ENCODE results near the gene F11R.
"Not testable (repeated sequence)": the region's sequence is repeated elsewhere in the genome, so short reads cannot be mapped to it uniquely, and the experiment has no call there.

The F11R gene

GRCh38 chr1:160999376-160999775 is 21.6 kb downstream of the F11R start:
- Mint-ChIP-seq H3K27me3 (no peaks in the 10 kb centered on the region), H3K27ac (ENCODE audit: low read depth) (peak overlapping the region; percentile 16), H3K36me3 (ENCODE audit: insufficient read depth) (peaks cover 4% of the 10 kb centered on the region), H3K4me1 (peaks cover 8% of the 10 kb centered on the region), H3K9me3 (no peaks in the 10 kb centered on the region), H3K4me3 (no peak overlapping the region)
- ATAC-seq (replicated peaks; ENCODE audit: extremely low read depth, poor library complexity, severe bottlenecking) (no peak), DNase-seq (ENCODE audit: low spot score in 2 of 2) (no peak)

GRCh38 chr1:160997323-160998038 is 23.5 kb downstream of the F11R start:
- peaks cover 4% of the 10 kb centered on the region for H3K36me3 Mint-ChIP-seq (ENCODE audit: insufficient read depth)
- no peak overlapping the region for H3K4me3 Mint-ChIP-seq
- DNase-seq (ENCODE audit: low spot score in 2 of 2) (peak in 1 of 2 donors; percentile 28), ATAC-seq (replicated peaks; ENCODE audit: extremely low read depth, poor library complexity, severe bottlenecking) (peak; percentile 28)
- H3K4me1 Mint-ChIP-seq: peaks cover 8% of the 10 kb centered on the region
- H3K27me3 Mint-ChIP-seq: no peaks in the 10 kb centered on the region
- no peaks in the 10 kb centered on the region for H3K9me3 Mint-ChIP-seq
- H3K27ac Mint-ChIP-seq (ENCODE audit: low read depth): peak overlapping the region; percentile 11

DNA sequence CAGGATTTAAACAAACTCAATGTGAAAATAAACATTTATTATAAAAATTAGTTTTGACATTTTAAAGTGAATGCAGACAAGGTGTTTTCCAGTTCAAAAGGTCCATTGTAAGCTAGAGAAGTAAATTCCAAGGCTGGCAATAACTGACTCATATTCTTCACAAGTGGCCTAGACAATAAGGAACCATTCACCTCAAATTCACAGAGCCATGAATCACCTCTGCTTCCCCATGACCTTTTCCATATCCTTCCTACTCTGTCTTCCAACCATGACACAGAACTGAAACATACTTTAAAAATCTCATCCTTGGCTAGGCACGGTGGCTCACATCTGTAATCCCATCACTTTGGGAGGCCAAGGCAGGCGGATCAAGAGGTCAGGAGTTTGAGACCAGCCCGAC is 24.8 kb downstream of the F11R start:
- DNase-seq (ENCODE audit: low spot score in 2 of 2): no peak
- Mint-ChIP-seq H3K4me1 (peaks cover 8% of the 10 kb centered on the region), H3K36me3 (ENCODE audit: insufficient read depth) (peaks cover 4% of the 10 kb centered on the region), H3K27me3 (no peaks in the 10 kb centered on the region), H3K4me3 (no peak overlapping the region), H3K9me3 (no peaks in the 10 kb centered on the region), H3K27ac (ENCODE audit: low read depth) (no peak overlapping the region)
- ATAC-seq (replicated peaks; ENCODE audit: extremely low read depth, poor library complexity, severe bottlenecking): no peak

GRCh38 chr1:160993544-160994193 is 27.3 kb downstream of the F11R start:
- ATAC-seq (replicated peaks; ENCODE audit: extremely low read depth, poor library complexity, severe bottlenecking) (no peak), DNase-seq (ENCODE audit: low spot score in 2 of 2) (no peak)
- Mint-ChIP-seq H3K4me3 (no peak overlapping the region), H3K4me1 (peaks cover 8% of the 10 kb centered on the region), H3K27ac (ENCODE audit: low read depth) (no peak overlapping the region), H3K36me3 (ENCODE audit: insufficient read depth) (peaks cover 4% of the 10 kb centered on the region), H3K27me3 (no peaks in the 10 kb centered on the region), H3K9me3 (no peaks in the 10 kb centered on the region)

- H3K9me3 Mint-ChIP-seq; H3K27ac Mint-ChIP-seq (ENCODE audit: low read depth); DNase-seq (ENCODE audit: low spot score in 2 of 2); H3K27me3 Mint-ChIP-seq; ATAC-seq (replicated peaks; ENCODE audit: extremely low read depth, poor library complexity, severe bottlenecking); H3K4me3 Mint-ChIP-seq; H3K36me3 Mint-ChIP-seq (ENCODE audit: insufficient read depth); H3K4me1 Mint-ChIP-seq: not testable (repeated sequence)
Observed at GRCh38 chr1:160992036-160992435, 28.9 kb downstream of the F11R start.

DNA sequence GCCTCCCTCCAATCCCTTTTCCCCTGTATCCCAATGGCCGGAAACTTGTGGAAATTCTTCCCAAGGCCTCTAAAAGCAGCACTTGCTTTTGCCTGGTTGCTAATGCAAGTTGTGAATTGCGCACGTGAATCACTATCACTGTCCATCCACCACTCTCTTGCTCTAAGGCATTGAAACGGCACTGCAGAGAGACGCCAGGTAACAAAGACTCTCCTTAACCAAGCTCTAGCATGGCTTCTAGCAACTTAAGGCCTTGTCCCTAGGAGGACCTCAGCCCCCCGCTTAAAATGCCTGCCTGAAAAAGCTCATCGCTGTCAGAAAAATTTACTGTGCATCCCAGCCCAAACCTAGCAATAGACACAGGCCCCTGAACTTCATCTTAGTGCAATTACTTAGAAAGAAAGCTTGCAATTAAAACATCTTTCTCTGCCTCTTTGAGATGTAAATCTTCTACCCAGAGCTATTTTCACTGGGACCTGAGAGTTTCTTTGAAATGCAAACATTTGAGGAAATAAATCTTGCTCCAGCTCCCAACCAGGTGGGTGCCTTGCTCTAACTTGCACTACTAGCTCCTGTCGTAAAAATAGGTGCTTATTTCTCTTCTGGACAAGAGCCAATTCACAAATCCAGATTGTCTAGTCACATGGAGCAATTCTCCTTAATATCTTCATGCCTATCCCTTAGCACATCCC is 33.4 kb downstream of the F11R start:
- Mint-ChIP-seq H3K27ac (ENCODE audit: low read depth) (no peak overlapping the region), H3K4me3 (no peak overlapping the region), H3K27me3 (peaks cover 13% of the 10 kb centered on the region), H3K9me3 (no peaks in the 10 kb centered on the region), H3K36me3 (ENCODE audit: insufficient read depth) (peaks cover 2% of the 10 kb centered on the region), H3K4me1 (peaks cover under 1% of the 10 kb centered on the region)
- no peak for ATAC-seq (replicated peaks; ENCODE audit: extremely low read depth, poor library complexity, severe bottlenecking)
- no peak for DNase-seq (ENCODE audit: low spot score in 2 of 2)

- peaks cover 7% of the 10 kb centered on the region for H3K4me1 Mint-ChIP-seq
- H3K9me3 Mint-ChIP-seq: no peaks in the 10 kb centered on the region
- no peak overlapping the region for H3K4me3 Mint-ChIP-seq
- ATAC-seq (replicated peaks; ENCODE audit: extremely low read depth, poor library complexity, severe bottlenecking): no peak
- DNase-seq (ENCODE audit: low spot score in 2 of 2): no peak
- peaks cover 29% of the 10 kb centered on the region for H3K27me3 Mint-ChIP-seq
- H3K36me3 Mint-ChIP-seq (ENCODE audit: insufficient read depth): peaks cover 2% of the 10 kb centered on the region
- H3K27ac Mint-ChIP-seq (ENCODE audit: low read depth): no peak overlapping the region
Observed at GRCh38 chr1:160985723-160986122, 35.2 kb downstream of the F11R start.

- Mint-ChIP-seq H3K4me3 (peak overlapping the region; percentile 34), H3K27ac (ENCODE audit: low read depth) (no peak overlapping the region), H3K27me3 (peaks cover 29% of the 10 kb centered on the region), H3K4me1 (peaks cover 7% of the 10 kb centered on the region), H3K9me3 (no peaks in the 10 kb centered on the region), H3K36me3 (ENCODE audit: insufficient read depth) (no peaks in the 10 kb centered on the region)
- ATAC-seq (replicated peaks; ENCODE audit: extremely low read depth, poor library complexity, severe bottlenecking) (no peak), DNase-seq (ENCODE audit: low spot score in 2 of 2) (no peak)
Observed at GRCh38 chr1:160981584-160982411, 39.2 kb downstream of the F11R start.

- Mint-ChIP-seq H3K4me1 (peaks cover 7% of the 10 kb centered on the region), H3K27ac (ENCODE audit: low read depth) (no peak overlapping the region), H3K4me3 (no peak overlapping the region), H3K36me3 (ENCODE audit: insufficient read depth) (no peaks in the 10 kb centered on the region), H3K9me3 (no peaks in the 10 kb centered on the region), H3K27me3 (peaks cover 29% of the 10 kb centered on the region)
- ATAC-seq (replicated peaks; ENCODE audit: extremely low read depth, poor library complexity, severe bottlenecking) (no peak), DNase-seq (ENCODE audit: low spot score in 2 of 2) (no peak)
Observed at GRCh38 chr1:160979286-160979685, 41.7 kb downstream of the F11R start.

DNA sequence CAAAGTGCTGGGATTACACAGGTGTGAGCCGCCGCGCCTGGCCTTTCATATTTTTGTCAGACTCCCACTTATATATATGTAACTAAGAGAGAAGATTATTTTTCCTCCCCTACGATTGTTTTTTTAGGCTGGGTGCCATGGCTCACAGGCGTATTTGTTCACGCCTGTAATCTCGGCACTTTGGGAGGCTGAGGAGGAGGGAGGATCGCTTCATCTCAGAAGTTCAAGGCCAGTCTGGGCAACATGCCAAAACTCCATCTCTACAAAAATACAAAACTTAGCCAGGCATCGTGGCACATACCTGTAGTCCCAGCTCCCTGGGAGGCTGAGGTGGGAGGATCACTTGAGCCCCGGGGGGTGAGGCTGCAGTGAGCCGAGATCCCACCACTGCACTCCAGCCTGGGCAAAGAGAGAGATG is 42.4 kb downstream of the F11R start:
- no peak overlapping the region for H3K4me3 Mint-ChIP-seq
- no peak overlapping the region for H3K27ac Mint-ChIP-seq (ENCODE audit: low read depth)
- no peaks in the 10 kb centered on the region for H3K9me3 Mint-ChIP-seq
- no peaks in the 10 kb centered on the region for H3K36me3 Mint-ChIP-seq (ENCODE audit: insufficient read depth)
- H3K27me3 Mint-ChIP-seq: peaks cover 26% of the 10 kb centered on the region
- no peak for DNase-seq (ENCODE audit: low spot score in 2 of 2)
- no peak for ATAC-seq (replicated peaks; ENCODE audit: extremely low read depth, poor library complexity, severe bottlenecking)
- peaks cover 7% of the 10 kb centered on the region for H3K4me1 Mint-ChIP-seq

- Mint-ChIP-seq H3K27ac (ENCODE audit: low read depth) (no peak overlapping the region), H3K27me3 (peaks cover 9% of the 10 kb centered on the region), H3K4me3 (no peak overlapping the region), H3K36me3 (ENCODE audit: insufficient read depth) (no peaks in the 10 kb centered on the region), H3K4me1 (no peaks in the 10 kb centered on the region), H3K9me3 (no peaks in the 10 kb centered on the region)
- DNase-seq (ENCODE audit: low spot score in 2 of 2): no peak
- ATAC-seq (replicated peaks; ENCODE audit: extremely low read depth, poor library complexity, severe bottlenecking): no peak
Observed at GRCh38 chr1:160975026-160975425, 45.9 kb downstream of the F11R start.

GRCh38 chr1:160973491-160973890 is 47.5 kb downstream of the F11R start:
- H3K36me3 Mint-ChIP-seq (ENCODE audit: insufficient read depth): no peaks in the 10 kb centered on the region
- peaks cover 9% of the 10 kb centered on the region for H3K27me3 Mint-ChIP-seq
- DNase-seq (ENCODE audit: low spot score in 2 of 2) (no peak), ATAC-seq (replicated peaks; ENCODE audit: extremely low read depth, poor library complexity, severe bottlenecking) (no peak)
- H3K4me3 Mint-ChIP-seq: no peak overlapping the region
- H3K4me1 Mint-ChIP-seq: no peaks in the 10 kb centered on the region
- H3K27ac Mint-ChIP-seq (ENCODE audit: low read depth): no peak overlapping the region
- no peaks in the 10 kb centered on the region for H3K9me3 Mint-ChIP-seq

All from central memory CD8-positive, alpha-beta T cell (primary cell).